ENCODE results near the gene PCDHB9. TPM values are rescaled to one million over a fixed set of nuclear protein-coding genes. Genes with fewer than 3 reads are reported as not detected.
"Not testable (repeated sequence)": the region's sequence is repeated elsewhere in the genome, so short reads cannot be mapped to it uniquely, and the experiment has no call there.

The PCDHB9 gene
- total and polyA plus RNA-seq, 9 of the 15 experiments (the other 6 are each of a cell fraction or from before 2014, with no cell fraction given): not detected

DNA sequence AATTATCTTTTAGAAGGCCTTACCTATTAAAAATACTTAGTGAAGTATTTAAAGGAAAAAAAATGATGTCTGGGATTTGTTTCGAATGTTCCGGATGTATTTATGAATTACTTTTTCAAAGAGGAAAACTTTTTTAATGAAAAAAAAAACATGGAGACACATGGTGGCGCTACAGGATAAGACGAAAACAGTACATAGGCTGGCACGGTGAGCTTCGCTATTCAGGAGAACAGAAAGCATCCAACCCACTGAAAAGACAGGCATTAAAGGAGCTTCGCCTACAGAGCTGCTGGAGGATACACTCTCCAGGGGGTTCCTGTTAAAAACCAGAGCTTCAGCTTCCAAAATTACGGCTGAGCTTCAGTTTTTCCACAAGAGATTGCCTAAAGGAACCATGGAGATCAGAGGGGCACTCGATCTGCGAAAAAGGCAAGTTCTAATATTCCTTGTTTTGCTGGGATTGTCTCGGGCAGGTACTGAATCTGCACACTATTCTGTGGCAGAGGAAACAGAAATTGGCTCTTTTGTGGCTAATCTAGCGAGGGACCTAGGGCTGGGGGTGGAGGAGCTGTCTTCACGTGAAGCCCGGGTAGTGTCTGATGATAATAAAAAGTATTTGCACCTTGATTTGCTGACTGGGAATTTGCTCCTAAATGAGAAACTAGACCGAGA, 36.3 kb downstream of the PCDHB9 start, which contains the start of gene PCDHB14:
PCDHB14 (plus strand) TSS at position 232 of the 672 bp plus-strand sequence; CDS start at position 395, 163 bp downstream.
- Histone ChIP-seq H3K9me1 (ENCODE audit: control insufficient read depth, insufficient read depth, low read length) (no peaks in the 10 kb centered on the region), H3K4me2 (ENCODE audit: insufficient read depth, low read length) (no peak within 1 kb of the TSS; the same call in 1 of the 2 replicates), H3K4me1 (replicated peaks in 1 of 2; ENCODE audit: control insufficient read depth in 2 of 2, insufficient read depth in 2 of 2, low read length in 2 of 2) (no peaks in the 10 kb centered on the region), H3K27ac (ENCODE audit: extremely low read depth, low read depth, low read length) (no peak within 1 kb of the TSS), H3K9ac (ENCODE audit: insufficient read depth in 1 of 2, low read depth in 2 of 2, low read length in 2 of 2) (no peak within 1 kb of the TSS), H3K4me3 (no peak within 1 kb of the TSS), H3K27me3 (ENCODE audit: control insufficient read depth in 2 of 2, insufficient read depth in 2 of 2, low read length in 2 of 2) (peaks cover 0 to 6% of the 10 kb centered on the region in 2 experiments; a peak in 2 of 5 replicates), H2AFZ (ENCODE audit: low read depth, low read length) (peak within 1 kb of the TSS; percentile 35; the same call in 1 of the 2 replicates), H3K36me3 (ENCODE audit: control insufficient read depth, insufficient read depth, low read length) (no peaks in the 10 kb centered on the region), H4K20me1 (replicated peaks; ENCODE audit: control insufficient read depth, insufficient read depth, low read length) (no peaks in the 10 kb centered on the region), H3K79me2 (ENCODE audit: control insufficient read depth, insufficient read depth, low read length) (no peaks in the 10 kb centered on the region), H3K9me3 (replicated peaks; ENCODE audit: control insufficient read depth, insufficient read depth, low read depth, low read length) (no peaks in the 10 kb centered on the region)
- FAIRE-seq (peak; percentile 77), DNase-seq (ENCODE audit: extremely low read depth in 1 of 4, low spot score in 3 of 4) (peak in 3 of 4 experiments; percentile 8 to 30 (median 18)), ATAC-seq (peak; percentile 77)
- ChIA-PET POLR2A (interaction anchor here (1.2 to 1.3 kb wide), 2 partner anchors 9 to 341 kb away, joined by 3 to 4 read pairs; no protein-coding TSS in a partner anchor), CTCF (ENCODE audit: low intra/inter-chr PET ratio) (interaction anchor here (0.7 to 1.2 kb wide), 3 partner anchors 115 to 842 kb away, joined by 3 to 6 read pairs (median 3); partner anchors contain the start of gene PCDHGA2)
- WGBS (ENCODE audit: insufficient coverage, low coverage, missing lambda C conversion rate): under 1% methylated on average over 15 of the region's 15 CpGs
- TF ChIP-seq E2F1 (CRISPR knock-in tag; IDR thresholded peaks at IDR 0.05): no peak
- TF ChIP-seq, protein P1, sequence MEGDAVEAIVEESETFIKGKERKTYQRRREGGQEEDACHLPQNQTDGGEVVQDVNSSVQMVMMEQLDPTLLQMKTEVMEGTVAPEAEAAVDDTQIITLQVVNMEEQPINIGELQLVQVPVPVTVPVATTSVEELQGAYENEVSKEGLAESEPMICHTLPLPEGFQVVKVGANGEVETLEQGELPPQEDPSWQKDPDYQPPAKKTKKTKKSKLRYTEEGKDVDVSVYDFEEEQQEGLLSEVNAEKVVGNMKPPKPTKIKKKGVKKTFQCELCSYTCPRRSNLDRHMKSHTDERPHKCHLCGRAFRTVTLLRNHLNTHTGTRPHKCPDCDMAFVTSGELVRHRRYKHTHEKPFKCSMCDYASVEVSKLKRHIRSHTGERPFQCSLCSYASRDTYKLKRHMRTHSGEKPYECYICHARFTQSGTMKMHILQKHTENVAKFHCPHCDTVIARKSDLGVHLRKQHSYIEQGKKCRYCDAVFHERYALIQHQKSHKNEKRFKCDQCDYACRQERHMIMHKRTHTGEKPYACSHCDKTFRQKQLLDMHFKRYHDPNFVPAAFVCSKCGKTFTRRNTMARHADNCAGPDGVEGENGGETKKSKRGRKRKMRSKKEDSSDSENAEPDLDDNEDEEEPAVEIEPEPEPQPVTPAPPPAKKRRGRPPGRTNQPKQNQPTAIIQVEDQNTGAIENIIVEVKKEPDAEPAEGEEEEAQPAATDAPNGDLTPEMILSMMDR (IDR thresholded peaks at IDR 0.05 in 2 of 3, conservative IDR thresholded peaks at IDR 0.05 in 1 of 3; ENCODE audit: insufficient read depth in 2 of 3, low read depth in 1 of 3, low read length in 3 of 3): peak; percentile 34 to 64 (median 52); a peak in 5 of 6 replicates
- in situ Hi-C loops (cut with MboI): loop anchor here (25.0 kb wide), 1 partner anchor 914 kb away; no protein-coding TSS in a partner anchor
- BruUV-seq (replicated peaks): no TSS peak
- intact Hi-C loops (cut with micrococcal nuclease): loop anchor here (1.0 kb wide), 1 partner anchor 341 kb away; no protein-coding TSS in a partner anchor

GRCh38 chr5:141224844-141225243, 37.9 kb downstream of the PCDHB9 start:
- H3K27me3 ChIP-seq (ENCODE audit: control insufficient read depth in 2 of 2, insufficient read depth in 2 of 2, low read length in 2 of 2); H3K4me3 ChIP-seq; H3K36me3 ChIP-seq (ENCODE audit: control insufficient read depth, insufficient read depth, low read length); H3K79me2 ChIP-seq (ENCODE audit: control insufficient read depth, insufficient read depth, low read length); DNase-seq (ENCODE audit: extremely low read depth in 1 of 4, low spot score in 3 of 4); FAIRE-seq; H4K20me1 ChIP-seq (replicated peaks; ENCODE audit: control insufficient read depth, insufficient read depth, low read length); H3K9me1 ChIP-seq (ENCODE audit: control insufficient read depth, insufficient read depth, low read length); H3K4me2 ChIP-seq (ENCODE audit: insufficient read depth, low read length); BruUV-seq (replicated peaks); H3K4me1 ChIP-seq (replicated peaks in 1 of 2; ENCODE audit: control insufficient read depth in 2 of 2, insufficient read depth in 2 of 2, low read length in 2 of 2); intact Hi-C loops (cut with micrococcal nuclease); POLR2A ChIA-PET; H3K27ac ChIP-seq (ENCODE audit: extremely low read depth, low read depth, low read length); H2AFZ ChIP-seq (ENCODE audit: low read depth, low read length); ATAC-seq; H3K9me3 ChIP-seq (replicated peaks; ENCODE audit: control insufficient read depth, insufficient read depth, low read depth, low read length); CTCF ChIA-PET (ENCODE audit: low intra/inter-chr PET ratio); H3K9ac ChIP-seq (ENCODE audit: insufficient read depth in 1 of 2, low read depth in 2 of 2, low read length in 2 of 2): not testable (repeated sequence)
- in situ Hi-C loops (cut with MboI): loop anchor here (25.0 kb wide), 1 partner anchor 912 kb away; no protein-coding TSS in a partner anchor
- 5% methylated on average over 10 of the region's 40 CpGs for WGBS (ENCODE audit: insufficient coverage, low coverage, missing lambda C conversion rate)

DNA sequence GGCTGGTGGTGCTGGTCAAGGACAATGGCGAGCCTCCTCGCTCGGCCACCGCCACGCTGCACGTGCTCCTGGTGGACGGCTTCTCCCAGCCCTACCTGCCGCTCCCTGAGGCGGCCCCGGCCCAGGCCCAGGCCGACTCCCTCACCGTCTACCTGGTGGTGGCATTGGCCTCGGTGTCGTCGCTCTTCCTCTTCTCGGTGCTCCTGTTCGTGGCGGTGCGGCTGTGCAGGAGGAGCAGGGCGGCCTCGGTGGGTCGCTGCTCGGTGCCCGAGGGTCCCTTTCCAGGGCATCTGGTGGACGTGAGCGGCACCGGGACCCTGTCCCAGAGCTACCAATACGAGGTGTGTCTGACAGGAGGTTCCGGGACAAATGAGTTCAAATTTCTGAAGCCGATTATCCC, 38.5 kb downstream of the PCDHB9 start:
- intact Hi-C loops (cut with micrococcal nuclease); H3K9ac ChIP-seq (ENCODE audit: insufficient read depth in 1 of 2, low read depth in 2 of 2, low read length in 2 of 2); H4K20me1 ChIP-seq (replicated peaks; ENCODE audit: control insufficient read depth, insufficient read depth, low read length); H3K27me3 ChIP-seq (ENCODE audit: control insufficient read depth in 2 of 2, insufficient read depth in 2 of 2, low read length in 2 of 2); in situ Hi-C loops (cut with MboI); H3K4me3 ChIP-seq; H3K36me3 ChIP-seq (ENCODE audit: control insufficient read depth, insufficient read depth, low read length); DNase-seq (ENCODE audit: extremely low read depth in 1 of 4, low spot score in 3 of 4); H3K4me2 ChIP-seq (ENCODE audit: insufficient read depth, low read length); H3K9me3 ChIP-seq (replicated peaks; ENCODE audit: control insufficient read depth, insufficient read depth, low read depth, low read length); H2AFZ ChIP-seq (ENCODE audit: low read depth, low read length); ATAC-seq; H3K79me2 ChIP-seq (ENCODE audit: control insufficient read depth, insufficient read depth, low read length); H3K9me1 ChIP-seq (ENCODE audit: control insufficient read depth, insufficient read depth, low read length); CTCF ChIA-PET (ENCODE audit: low intra/inter-chr PET ratio); H3K27ac ChIP-seq (ENCODE audit: extremely low read depth, low read depth, low read length); POLR2A ChIA-PET; BruUV-seq (replicated peaks); FAIRE-seq; H3K4me1 ChIP-seq (replicated peaks in 1 of 2; ENCODE audit: control insufficient read depth in 2 of 2, insufficient read depth in 2 of 2, low read length in 2 of 2): not testable (repeated sequence)
- WGBS (ENCODE audit: insufficient coverage, low coverage, missing lambda C conversion rate): 9% methylated on average over 18 of the region's 30 CpGs
